Measurements from ENCODE around the gene TMEM97. TPM values are rescaled to one million over a fixed set of nuclear protein-coding genes. Genes with fewer than 3 reads are reported as not detected.

TMEM97 gene
- total RNA-seq, 4 donors from 2014 or later, result 5.1 to 7.2 (median 6.6) TPM

- H3K4me3 ChIP-seq, result no peak overlapping the region
- no peak overlapping the region for H3K27ac ChIP-seq
- no peaks in the 10 kb centered on the region for H3K36me3 ChIP-seq
- H3K9me3 ChIP-seq, result no peaks in the 10 kb centered on the region
- H3K4me1 ChIP-seq, result no peaks in the 10 kb centered on the region
- ATAC-seq (no peak), DNase-seq (no peak)
- in situ Hi-C loops (cut with MboI; ENCODE audit: low sequenced_read_pairs in 4 of 4), result no loop called here
- intact Hi-C loops (cut with DNase I; ENCODE audit: low total_unique reads), result no loop called here
- TF ChIP-seq POLR2A (IDR thresholded peaks at IDR 0.05), result no peak
- TF ChIP-seq CTCF (IDR thresholded peaks at IDR 0.05 in 4 of 5, conservative IDR thresholded peaks at IDR 0.05 in 1 of 5), result no peak
- no peaks in the 10 kb centered on the region for H3K27me3 ChIP-seq
Measured at GRCh38 chr17:28293994-28294393, 25.0 kb upstream of the TMEM97 start.

DNA sequence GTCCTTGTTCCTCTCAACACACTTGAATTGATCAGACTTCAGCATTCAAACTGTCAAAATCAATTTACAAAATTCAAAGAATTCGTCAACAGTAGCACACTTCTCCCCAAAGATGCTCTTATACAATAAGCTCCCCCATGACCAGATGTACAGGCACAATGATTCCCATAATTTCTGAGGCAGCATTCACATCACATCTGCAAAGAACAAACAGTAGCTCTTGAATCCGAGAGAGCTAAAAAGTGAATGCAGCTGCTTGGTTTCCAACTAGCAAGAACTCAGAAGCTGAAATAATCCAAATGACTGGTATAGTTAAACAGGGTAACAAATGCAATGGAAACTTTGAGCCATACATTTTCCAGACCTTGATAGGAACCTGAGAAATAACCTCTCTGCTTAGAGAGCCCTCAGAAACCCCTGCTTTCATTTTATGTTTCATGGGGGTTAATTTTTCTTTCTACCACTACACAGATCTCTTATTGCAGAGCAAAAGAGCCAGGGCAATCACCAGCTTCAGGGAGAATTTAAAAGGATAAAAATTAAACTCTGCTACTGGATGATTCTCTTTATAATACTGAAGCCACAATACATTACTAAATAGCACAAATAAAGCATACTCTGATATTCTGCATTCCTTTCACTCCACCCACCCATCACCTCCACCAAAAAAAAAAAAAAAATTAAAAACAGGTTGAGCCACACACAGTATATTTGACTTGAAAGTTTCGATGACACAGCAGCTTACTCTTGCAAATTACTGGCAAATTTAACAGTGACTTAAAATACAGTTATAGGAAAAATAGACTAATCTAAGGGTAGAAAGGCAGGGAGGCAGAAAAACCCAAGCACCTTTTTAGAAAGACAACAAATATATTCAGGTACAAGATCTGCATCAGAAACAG, 23.1 kb upstream of the TMEM97 start:
- intact Hi-C loops (cut with DNase I; ENCODE audit: low total_unique reads), result no loop called here
- ATAC-seq (no peak), DNase-seq (no peak)
- Histone ChIP-seq H3K36me3 (no peaks in the 10 kb centered on the region), H3K9me3 (no peaks in the 10 kb centered on the region), H3K4me3 (no peak overlapping the region), H3K4me1 (no peaks in the 10 kb centered on the region), H3K27ac (no peak overlapping the region), H3K27me3 (no peaks in the 10 kb centered on the region)
- TF ChIP-seq CTCF (IDR thresholded peaks at IDR 0.05 in 4 of 5, conservative IDR thresholded peaks at IDR 0.05 in 1 of 5), result no peak
- no peak for TF ChIP-seq POLR2A (IDR thresholded peaks at IDR 0.05)
- in situ Hi-C loops (cut with MboI; ENCODE audit: low sequenced_read_pairs in 4 of 4), result no loop called here

GRCh38 chr17:28298449-28298848, 20.6 kb upstream of the TMEM97 start:
- H3K4me1 ChIP-seq, result no peaks in the 10 kb centered on the region
- no peaks in the 10 kb centered on the region for H3K27me3 ChIP-seq
- intact Hi-C loops (cut with DNase I; ENCODE audit: low total_unique reads), result no loop called here
- H3K9me3 ChIP-seq, result no peaks in the 10 kb centered on the region
- in situ Hi-C loops (cut with MboI; ENCODE audit: low sequenced_read_pairs in 4 of 4), result no loop called here
- TF ChIP-seq POLR2A (IDR thresholded peaks at IDR 0.05) (no peak), CTCF (IDR thresholded peaks at IDR 0.05 in 4 of 5, conservative IDR thresholded peaks at IDR 0.05 in 1 of 5) (no peak)
- H3K27ac ChIP-seq, result no peak overlapping the region
- no peaks in the 10 kb centered on the region for H3K36me3 ChIP-seq
- DNase-seq (no peak), ATAC-seq (no peak)
- H3K4me3 ChIP-seq, result no peak overlapping the region

GRCh38 chr17:28306954-28307401, 12.0 kb upstream of the TMEM97 start:
- ATAC-seq (no peak), DNase-seq (no peak)
- H3K9me3 ChIP-seq, result no peaks in the 10 kb centered on the region
- H3K27ac ChIP-seq, result no peak overlapping the region
- H3K36me3 ChIP-seq, result no peaks in the 10 kb centered on the region
- TF ChIP-seq POLR2A (IDR thresholded peaks at IDR 0.05) (no peak), CTCF (IDR thresholded peaks at IDR 0.05 in 4 of 5, conservative IDR thresholded peaks at IDR 0.05 in 1 of 5) (no peak)
- in situ Hi-C loops (cut with MboI; ENCODE audit: low sequenced_read_pairs in 4 of 4) (no loop called here), intact Hi-C loops (cut with DNase I; ENCODE audit: low total_unique reads) (no loop called here)
- peaks cover 12 to 22% (median 15%) of the 10 kb centered on the region in 3 donors for H3K27me3 ChIP-seq
- H3K4me1 ChIP-seq, result no peaks in the 10 kb centered on the region
- H3K4me3 ChIP-seq, result no peak overlapping the region
